NCI-H128 (cell line): ENCODE results near the gene KLHL10.
A peak's percentile ranks its signal among the peaks of the same experiment; 100 is the strongest.
"Not testable (repeated sequence)": the region's sequence is repeated elsewhere in the genome, so short reads cannot be mapped to it uniquely, and the experiment has no call there.

Experiments
- DNase-seq: peaks from one replicate; lab custom pipeline; 2025; ENCODE audit not compliant: unreplicated experiment; lab: John Stamatoyannopoulos, UW

The KLHL10 gene

GRCh38 chr17:41849251-41849990 lies 11.8 kb downstream of the KLHL10 start:
- DNase-seq, result no peak

DNA sequence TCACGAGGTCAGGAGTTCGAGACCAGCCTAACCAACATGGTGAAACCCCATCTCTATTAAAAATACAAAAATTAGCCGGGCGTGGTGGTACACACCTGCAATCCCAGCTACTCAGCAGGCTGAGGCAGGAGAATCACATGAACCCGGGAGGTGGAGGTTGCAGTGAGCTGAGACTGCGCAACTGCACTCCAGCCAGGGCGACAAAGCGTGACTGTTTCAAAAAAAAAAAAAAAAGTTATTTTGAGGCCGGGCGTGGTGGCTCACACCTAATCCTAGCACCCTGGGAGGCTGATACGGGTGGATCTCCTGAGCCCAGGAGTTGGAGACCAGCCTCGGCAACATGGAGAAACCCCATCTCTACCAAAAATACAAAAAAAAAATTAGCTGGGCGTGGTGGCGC lies 13.8 kb downstream of the KLHL10 start:
- DNase-seq, result not testable (repeated sequence)

- DNase-seq, result no peak
Observed at GRCh38 chr17:41860254-41860931, 22.8 kb downstream of the KLHL10 start.

DNA sequence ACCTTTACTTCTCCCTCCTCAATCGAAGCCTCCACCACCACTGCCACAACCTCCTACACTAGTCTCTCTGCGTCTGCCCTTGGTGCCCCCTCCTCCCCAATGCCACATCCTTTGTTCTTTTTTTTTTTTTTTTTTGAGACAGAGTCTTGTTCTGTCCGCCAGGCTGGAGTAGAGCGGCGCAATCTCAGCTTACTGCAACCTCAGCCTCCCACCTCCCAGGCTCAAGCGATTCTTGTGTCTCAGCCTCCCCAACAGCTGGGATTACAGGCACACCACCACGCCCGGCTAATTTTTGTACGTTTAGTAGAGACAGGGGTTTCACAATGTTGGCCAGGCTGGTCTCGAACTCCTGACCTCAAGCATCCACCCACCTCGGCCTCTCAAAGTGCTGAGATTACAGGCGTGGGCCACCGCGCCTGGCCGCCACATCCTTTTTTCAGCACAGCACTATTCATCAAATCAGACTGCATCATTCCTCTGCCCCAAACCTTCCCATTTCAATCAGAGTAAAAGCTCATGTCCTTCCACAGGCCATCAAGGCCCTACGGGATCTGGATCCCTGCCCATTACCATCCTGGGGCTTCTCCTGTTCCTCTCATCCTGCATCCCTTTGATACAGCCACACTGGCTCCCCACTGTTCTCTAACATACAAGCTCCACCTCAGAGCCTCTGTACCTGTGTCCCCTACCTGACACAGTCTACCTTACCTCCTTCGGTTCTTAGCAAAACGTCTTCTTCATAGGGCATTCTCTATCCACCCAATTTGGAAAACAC lies 25.6 kb downstream of the KLHL10 start:
- DNase-seq, result no peak

DNA sequence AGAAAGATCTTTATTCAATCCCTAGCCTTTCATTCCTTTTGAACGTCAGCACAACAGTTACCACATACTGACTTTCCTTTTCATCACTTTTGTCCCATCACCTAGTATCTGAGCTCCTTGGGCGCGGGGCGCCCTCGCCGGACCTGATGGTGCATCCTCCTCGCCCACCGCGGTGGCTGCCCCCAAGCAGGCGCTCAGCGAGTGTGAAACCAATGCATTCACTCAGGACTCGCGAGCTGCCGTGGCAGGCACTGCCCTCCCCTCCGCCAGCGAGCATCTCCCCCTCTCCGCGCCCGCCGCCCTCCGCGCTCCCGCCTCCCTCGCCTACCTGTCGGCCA lies 26.8 kb downstream of the KLHL10 start:
- peak; percentile 4 for DNase-seq

GRCh38 chr17:41864836-41865595 lies 27.4 kb downstream of the KLHL10 start, which contains the start of gene KLHL11:
TSS of gene KLHL11 (minus strand) at chr17:41865423. CDS start at chr17:41865370, 53 bp downstream.
- peak; percentile 71 for DNase-seq

- DNase-seq, result no peak
Observed at GRCh38 chr17:41865596-41865893, 27.9 kb downstream of the KLHL10 start.

GRCh38 chr17:41868568-41868967 lies 30.9 kb downstream of the KLHL10 start:
- no peak for DNase-seq

DNA sequence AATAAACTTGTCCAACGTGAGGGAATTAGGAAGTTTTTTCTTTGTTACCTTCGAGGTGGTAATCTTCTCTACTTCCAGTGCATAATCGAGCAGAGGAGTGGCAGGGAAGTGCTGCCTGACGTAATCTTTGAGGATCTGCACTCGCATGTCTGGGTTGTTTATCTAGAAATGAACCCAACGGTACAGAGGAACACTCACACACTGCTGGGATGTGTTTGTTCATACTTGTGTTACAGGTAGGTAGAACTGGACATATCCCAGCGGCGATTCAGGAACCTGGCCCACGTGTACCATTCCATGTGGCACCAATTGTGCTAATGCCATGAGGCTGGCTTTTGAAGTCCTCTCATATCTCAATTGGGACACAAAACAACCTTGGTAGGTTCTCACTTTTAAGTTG lies 31.8 kb downstream of the KLHL10 start:
- no peak for DNase-seq

GRCh38 chr17:41870097-41870496 lies 32.5 kb downstream of the KLHL10 start:
- DNase-seq, result no peak

GRCh38 chr17:41870627-41871026 lies 33.0 kb downstream of the KLHL10 start:
- no peak for DNase-seq

DNA sequence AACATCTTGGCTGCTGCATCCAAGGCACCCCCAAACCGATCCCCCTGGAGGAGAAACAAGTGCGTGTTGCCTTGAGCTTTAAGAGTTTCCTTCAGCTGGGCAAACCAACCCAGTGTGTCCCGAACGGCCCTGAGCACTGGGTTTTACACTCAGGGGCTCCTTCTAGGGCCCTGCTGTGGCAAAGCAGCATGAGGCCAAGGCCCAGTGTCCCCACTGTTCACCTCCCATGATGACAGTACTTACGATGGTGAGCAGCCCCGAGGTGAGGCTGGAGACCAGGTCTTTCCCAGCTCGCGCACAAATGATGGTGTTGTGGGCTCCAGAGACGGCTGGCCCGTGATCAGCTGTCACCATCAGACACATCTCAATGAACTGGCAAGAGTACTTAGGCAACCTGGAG lies 34.2 kb downstream of the KLHL10 start:
- no peak for DNase-seq

- DNase-seq, result no peak
Observed at GRCh38 chr17:41873559-41874292, 36.1 kb downstream of the KLHL10 start.

- not testable (repeated sequence) for DNase-seq
Observed at GRCh38 chr17:41874293-41874670, 36.7 kb downstream of the KLHL10 start.

DNA sequence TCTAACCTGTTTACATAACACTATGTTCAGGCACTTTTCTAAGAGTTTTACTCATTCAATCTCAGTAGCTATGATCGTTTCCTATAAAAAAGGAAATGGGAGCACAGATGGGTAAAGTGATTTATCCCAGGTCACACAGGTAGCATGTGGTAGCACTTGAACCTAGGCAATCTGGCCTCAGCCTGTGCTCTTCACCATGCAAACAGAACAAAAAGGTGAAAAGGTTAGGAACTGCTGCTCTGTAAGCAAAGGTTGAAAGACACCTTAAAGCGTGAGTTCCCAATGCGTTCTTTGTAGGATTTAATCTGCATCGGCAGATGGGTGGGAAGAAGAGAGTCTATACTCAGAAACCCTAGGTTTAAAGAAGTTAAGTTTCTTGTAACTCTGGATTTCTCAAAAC lies 42.5 kb downstream of the KLHL10 start:
- DNase-seq, result no peak

- DNase-seq, result no peak
Observed at GRCh38 chr17:41882756-41883155, 45.1 kb downstream of the KLHL10 start.

DNA sequence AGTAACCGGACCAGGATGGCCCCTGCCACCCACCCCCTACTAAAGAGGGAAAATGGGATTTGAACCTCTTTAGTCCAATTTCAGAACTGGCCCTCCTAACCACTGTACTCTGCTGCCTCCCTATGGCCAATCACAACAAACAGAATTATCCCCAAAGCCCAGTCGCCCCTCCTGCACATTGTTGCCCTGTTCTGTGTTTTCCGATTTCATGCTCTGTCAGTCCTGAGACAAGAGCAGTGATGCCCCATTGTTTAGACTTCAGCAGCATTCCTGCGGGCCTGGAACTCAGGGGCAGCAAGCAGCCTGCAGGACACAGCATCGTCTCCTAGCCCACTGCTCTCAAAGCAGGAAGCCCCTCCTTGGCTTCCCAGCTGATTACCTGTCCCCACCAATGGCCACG lies 48.1 kb downstream of the KLHL10 start:
- no peak for DNase-seq

DNA sequence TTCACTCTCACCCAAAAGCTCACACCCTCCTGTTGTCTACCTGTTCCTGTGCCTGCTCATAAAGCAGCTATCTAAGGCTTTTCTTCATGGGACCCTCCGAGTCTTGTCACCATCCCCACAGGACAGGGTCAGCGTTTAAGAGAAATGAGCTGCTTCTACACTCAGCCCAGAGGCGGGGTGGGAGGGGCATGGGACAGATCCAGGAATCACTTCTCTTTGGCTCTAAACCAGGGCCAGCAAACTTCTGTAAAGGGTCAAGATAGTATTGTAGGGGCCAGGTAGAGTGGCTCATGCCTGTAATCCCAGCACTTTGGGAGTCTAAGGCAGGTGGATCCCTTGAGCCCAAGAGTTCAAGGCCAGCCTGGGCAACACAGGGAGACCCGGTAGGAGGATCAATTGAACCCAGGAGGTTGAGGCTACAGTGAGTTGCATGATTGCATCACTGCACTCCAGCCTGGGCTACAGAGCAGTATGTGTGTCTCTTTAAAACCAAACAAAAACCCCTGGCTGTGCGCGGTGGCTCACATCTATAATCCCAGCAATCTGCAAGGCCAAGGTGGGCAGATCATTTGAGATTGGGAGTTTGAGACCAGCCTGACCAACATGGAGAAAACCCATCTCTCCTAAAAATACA lies 50.8 kb downstream of the KLHL10 start:
- DNase-seq, result no peak

- no peak for DNase-seq
Observed at GRCh38 chr17:41891135-41892020, 53.8 kb downstream of the KLHL10 start.
